GM21576 (cell line): Measurements from ENCODE around the gene KRTAP5-8.
"Not testable (repeated sequence)": the region's sequence is repeated elsewhere in the genome, so short reads cannot be mapped to it uniquely, and the experiment has no call there.

ENCODE experiments used
- ATAC-seq: cut with Tn5 transposase; IDR thresholded peaks from one replicate; pipeline ENCODE4 v1.9.1; 2021; ENCODE audit warnings: mild to moderate bottlenecking, moderate library complexity; ENCODE audit not compliant: unreplicated experiment

Gene KRTAP5-8

GRCh38 chr11:71505781-71506180 lies 32.0 kb upstream of the KRTAP5-8 start:
- no peak for ATAC-seq

DNA sequence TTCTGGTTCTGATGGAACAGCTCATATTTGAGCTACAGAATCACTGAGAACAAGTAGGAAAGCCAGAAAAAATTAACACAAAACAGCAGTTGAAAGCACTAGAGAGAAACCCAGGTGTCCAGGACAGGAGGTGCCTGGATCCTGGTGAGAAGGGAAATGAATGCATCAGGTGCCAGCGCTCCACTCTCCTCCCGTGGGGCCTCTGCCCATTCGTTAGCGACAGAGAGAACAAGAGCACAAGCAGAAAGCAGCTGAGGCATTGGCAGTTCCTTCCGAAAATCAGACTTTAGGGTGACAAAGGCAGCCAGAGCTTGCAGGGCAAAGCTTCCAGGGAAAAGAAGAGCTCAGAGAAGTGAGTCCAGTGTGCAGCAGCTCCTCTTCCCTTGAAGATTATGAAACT lies 30.7 kb upstream of the KRTAP5-8 start:
- ATAC-seq = no peak

DNA sequence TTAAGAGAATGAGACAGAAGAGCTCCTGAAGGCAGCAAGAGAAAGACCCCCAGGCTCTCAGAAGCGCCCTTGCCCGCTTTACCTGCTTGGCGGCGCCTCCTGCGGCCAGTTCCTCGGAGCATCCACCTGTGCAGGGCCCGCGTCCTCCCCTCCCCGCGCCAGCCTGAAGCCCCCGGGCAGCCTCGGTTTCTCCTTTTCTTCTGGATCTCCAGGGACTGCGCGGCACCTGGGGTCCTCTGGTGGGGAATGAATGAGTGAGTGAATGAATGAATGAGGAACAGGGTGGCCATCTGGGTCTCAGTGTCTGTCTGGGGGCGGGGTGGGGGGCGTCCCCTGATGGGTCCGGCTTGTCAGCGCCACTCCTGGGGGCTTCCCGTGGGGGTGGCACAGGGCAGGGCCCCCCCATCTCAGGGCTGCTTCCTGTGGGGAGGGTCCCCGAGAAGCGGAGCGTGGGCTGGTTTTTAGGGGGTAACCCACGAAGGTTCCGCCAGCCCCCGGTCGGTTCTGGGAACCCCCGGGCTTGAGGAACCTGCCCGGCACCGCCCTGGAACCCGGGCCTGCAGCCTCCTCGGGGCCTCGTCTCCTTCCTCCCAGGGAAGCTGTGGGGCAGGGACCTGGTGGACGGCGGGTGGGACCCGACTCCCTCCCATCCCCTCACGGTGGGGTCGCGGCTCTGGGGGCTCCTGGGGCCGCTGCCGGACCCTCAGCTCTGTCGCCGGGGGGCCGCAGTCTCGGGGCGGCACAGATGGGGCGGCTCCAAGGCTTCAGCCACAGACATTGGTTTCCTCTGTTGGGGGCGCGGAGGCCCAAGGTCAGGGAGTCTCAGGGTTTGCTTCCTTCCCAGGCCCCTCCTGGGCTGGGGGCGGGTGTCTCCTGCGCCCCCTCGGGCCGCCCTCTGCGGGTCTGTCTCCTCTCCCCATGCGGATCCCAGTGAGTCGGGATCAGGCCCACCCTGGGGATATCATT lies 19.0 kb upstream of the KRTAP5-8 start:
- ATAC-seq = no peak

- no peak for ATAC-seq
These were observed 18.3 kb upstream of the KRTAP5-8 start for GRCh38 chr11:71519546-71519945.

GRCh38 chr11:71525188-71525937 lies 12.5 kb upstream of the KRTAP5-8 start:
- ATAC-seq = no peak

DNA sequence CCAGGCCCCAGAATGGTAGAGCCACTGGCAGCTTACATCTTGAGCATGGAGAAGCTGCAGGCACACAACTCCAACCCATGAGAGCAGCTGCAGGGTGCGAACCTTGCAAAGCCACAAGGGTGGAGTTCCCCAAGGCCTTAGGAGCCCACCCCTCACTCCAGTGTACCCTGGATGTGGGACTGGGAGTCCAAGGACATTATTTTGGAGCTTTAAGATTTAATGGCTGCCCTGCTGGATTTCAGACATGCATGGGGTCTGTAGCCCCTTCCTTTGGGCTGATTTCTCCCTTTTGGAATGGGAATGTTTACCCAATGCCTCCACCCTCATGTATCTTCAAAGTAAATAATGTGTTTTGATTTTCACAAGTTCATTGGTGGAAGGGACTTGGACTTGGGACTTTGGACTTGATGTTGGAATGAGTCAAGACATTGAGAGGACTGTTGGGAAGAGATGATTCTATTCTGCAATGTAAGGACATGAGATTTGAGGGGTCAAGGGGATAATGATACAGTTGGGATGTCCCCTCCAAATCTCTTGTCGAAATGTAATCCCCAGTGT lies 11.8 kb upstream of the KRTAP5-8 start:
- ATAC-seq = no peak

DNA sequence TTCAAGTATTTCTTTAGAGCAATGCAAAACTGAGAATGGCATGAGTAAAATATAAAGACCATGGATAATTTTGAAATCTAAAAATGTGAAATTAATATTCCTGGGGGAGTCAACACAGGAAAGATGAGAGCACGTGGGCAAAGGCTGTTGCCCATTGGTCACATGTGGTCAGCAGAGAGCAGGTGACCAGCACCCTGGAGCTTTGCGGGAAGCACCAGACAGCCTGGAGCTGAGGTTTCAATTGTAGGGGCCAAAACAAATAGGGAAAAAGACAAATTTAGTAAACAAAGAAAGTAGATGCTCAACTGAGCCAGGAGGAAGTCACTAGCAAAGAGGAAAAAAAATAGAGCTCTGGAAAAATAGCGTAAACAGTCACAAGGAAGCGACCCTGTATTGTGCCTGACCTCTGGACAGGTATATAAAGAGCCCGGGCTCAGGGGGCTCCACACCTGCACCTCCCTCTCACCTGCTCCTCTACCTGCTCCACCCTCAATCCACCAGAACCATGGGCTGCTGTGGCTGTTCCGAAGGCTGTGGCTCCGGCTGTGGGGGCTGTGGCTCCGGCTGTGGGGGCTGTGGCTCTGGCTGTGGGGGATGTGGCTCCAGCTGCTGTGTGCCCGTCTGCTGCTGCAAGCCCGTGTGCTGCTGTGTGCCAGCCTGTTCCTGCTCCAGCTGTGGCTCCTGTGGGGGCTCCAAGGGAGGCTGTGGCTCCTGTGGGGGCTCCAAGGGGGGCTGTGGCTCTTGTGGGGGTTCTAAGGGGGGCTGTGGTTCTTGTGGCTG lies 10.8 kb upstream of the KRTAP5-8 start, which contains the start of gene KRTAP5-7:
Gene KRTAP5-7, plus strand, starts transcription at position 472 of the 780 bp plus-strand sequence. Its CDS starts 34 bp downstream, at position 506.
- ATAC-seq = not testable (repeated sequence)

DNA sequence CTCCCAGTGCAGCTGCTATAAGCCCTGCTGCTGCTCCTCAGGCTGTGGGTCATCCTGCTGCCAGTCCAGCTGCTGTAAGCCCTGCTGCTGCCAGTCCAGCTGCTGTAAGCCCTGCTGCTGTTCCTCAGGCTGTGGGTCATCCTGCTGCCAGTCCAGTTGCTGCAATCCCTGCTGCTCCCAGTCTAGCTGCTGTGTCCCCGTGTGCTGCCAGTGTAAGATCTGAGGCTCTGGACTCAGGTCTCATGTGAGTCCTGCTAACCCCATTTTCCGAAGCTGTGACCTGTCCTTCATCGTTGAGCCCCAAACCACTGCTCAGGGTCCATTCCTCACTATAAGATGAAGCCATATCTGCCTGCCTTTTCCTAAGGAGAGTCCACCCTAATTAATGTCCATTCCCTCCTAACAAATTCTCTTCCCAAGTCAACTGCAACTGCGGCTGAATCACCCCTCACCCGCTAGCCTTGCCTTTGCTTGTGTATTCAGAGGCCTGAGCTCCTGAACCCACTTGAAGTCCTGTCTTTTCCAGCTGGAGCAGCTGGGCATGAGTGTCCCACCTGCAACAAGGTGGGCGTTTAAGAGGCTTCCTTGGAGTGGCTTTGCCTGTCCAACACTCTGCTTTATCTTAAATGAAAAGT lies 10.1 kb upstream of the KRTAP5-8 start:
- no peak for ATAC-seq

- no peak for ATAC-seq
These were observed 7.2 kb upstream of the KRTAP5-8 start for GRCh38 chr11:71530602-71531001.

- ATAC-seq = no peak
These were observed 5.7 kb upstream of the KRTAP5-8 start for GRCh38 chr11:71532036-71532610.

- ATAC-seq = not testable (repeated sequence)
These were observed 2.9 kb upstream of the KRTAP5-8 start for GRCh38 chr11:71534711-71535608.

- no peak for ATAC-seq
These were observed 2.0 kb upstream of the KRTAP5-8 start for GRCh38 chr11:71535825-71536224.

- no peak for ATAC-seq
These were observed 288 bp upstream of the KRTAP5-8 start for GRCh38 chr11:71537537-71537936.

DNA sequence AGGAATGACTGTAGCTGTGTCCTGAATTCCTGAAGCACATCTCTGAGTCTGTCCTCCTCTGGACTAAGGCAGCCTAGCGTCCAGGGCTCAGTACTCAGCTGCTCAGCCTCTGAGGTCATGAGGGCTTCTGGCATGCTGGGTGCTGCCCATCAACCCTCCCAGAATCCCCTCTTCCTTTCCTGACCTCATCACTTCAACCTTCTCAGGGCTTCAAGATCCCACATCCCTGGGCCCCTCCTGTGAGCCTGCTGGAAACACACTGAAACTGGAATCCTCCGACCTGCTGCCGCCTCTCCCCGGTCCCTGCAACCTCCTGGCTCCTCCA lies 803 bp downstream of the KRTAP5-8 start:
- ATAC-seq = no peak

GRCh38 chr11:71539017-71539416 lies 1.2 kb downstream of the KRTAP5-8 start:
- no peak for ATAC-seq

DNA sequence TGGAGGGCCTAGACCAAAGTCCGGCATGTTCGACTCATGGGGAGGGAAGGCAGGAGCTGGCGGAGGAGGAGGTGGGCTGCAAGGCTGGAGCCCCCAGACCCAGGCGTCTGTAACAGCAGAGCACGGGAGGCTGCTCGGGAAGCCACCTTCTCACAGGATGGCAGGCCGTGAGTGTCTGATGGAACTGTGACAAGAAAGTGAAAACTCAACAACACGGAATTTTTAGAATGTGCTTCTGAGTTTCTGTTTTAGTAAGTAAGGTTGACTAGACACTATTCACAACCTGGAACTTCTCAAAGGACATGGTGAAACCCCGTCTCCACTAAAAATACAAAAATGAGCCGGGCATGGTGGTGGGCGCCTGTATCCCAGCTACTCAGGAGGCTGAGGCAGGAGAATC lies 2.1 kb downstream of the KRTAP5-8 start:
- ATAC-seq = not testable (repeated sequence)

DNA sequence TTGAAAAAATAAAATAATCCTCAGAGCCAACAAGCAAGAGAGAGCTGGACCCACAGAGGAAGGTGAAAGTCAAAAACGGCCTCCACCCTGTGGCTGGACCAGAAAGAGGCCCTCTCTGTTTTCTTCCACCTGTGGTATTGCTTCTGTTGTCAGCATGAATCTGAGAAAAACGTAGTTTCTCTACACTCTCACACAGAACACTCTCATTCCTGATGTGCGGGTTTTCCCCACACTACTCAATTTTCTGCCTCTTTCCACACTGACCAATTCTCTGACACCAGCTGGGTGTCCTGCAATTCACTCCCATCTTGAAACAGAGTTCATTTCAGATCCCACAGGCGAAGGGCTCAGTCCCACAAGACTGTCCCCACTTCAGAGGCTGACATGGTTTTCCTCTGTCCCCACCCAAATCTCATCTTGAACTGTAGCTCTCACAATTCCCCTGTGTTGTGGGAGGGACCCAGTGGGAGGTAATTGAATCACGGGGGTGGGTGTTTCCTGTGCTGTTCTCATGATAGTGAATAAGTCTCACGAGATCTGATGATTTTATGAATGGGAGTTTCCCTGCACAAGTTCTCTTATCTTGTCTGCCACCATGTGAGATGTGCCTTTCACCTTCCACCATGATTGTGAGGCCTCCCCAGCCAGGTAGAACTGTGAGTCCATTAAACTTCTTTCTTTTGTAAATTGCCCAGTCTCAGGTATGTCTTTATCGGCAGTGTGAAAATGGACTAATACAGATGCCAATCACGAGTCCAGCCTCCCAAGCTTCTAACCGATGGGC lies 2.9 kb downstream of the KRTAP5-8 start:
- peak; percentile 49 for ATAC-seq

GRCh38 chr11:71542382-71542781 lies 4.6 kb downstream of the KRTAP5-8 start:
- ATAC-seq = no peak
